ENCODE data around the gene PKIG.

- TF ChIP-seq EZH2 (IDR thresholded peaks at IDR 0.05; ENCODE audit: borderline replicate concordance, low read depth, low read length): no peak
- TF ChIP-seq RAD21 (CRISPR knock-in tag; conservative IDR thresholded peaks at IDR 0.05 in 1 of 2, IDR thresholded peaks at IDR 0.05 in 1 of 2): peak; percentile 45 to 63
- TF ChIP-seq TAF7 (tag; IDR thresholded peaks at IDR 0.05): no peak
- TF ChIP-seq STAG1 (CRISPR knock-in tag; IDR thresholded peaks at IDR 0.05; ENCODE audit: borderline replicate concordance): no peak
- no peak for TF ChIP-seq POLR2A (conservative IDR thresholded peaks at IDR 0.05)
- TF ChIP-seq, protein P1, sequence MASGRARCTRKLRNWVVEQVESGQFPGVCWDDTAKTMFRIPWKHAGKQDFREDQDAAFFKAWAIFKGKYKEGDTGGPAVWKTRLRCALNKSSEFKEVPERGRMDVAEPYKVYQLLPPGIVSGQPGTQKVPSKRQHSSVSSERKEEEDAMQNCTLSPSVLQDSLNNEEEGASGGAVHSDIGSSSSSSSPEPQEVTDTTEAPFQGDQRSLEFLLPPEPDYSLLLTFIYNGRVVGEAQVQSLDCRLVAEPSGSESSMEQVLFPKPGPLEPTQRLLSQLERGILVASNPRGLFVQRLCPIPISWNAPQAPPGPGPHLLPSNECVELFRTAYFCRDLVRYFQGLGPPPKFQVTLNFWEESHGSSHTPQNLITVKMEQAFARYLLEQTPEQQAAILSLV (tag; IDR thresholded peaks at IDR 0.05): no peak
- TF ChIP-seq, protein P2, sequence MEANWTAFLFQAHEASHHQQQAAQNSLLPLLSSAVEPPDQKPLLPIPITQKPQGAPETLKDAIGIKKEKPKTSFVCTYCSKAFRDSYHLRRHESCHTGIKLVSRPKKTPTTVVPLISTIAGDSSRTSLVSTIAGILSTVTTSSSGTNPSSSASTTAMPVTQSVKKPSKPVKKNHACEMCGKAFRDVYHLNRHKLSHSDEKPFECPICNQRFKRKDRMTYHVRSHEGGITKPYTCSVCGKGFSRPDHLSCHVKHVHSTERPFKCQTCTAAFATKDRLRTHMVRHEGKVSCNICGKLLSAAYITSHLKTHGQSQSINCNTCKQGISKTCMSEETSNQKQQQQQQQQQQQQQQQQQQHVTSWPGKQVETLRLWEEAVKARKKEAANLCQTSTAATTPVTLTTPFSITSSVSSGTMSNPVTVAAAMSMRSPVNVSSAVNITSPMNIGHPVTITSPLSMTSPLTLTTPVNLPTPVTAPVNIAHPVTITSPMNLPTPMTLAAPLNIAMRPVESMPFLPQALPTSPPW (CRISPR knock-in tag; IDR thresholded peaks at IDR 0.05): no peak
- TF ChIP-seq POLR3G (IDR thresholded peaks at IDR 0.05; ENCODE audit: extremely low read depth, insufficient read length, insufficient replicate concordance): no peak
- TF ChIP-seq DPF2 (IDR thresholded peaks at IDR 0.05): no peak
- no peak for TF ChIP-seq MXI1 (IDR thresholded peaks at IDR 0.05; ENCODE audit: low read depth, low read length)
These were observed 6.1 kb upstream of the PKIG start for GRCh38 chr20:44576297-44576696.

All from K562 (cell line).